DOHH2 (cell line): Measurements from ENCODE around the gene FAM53C.

Experiments
- H3F3A ChIP-seq: fragments of 200-600 bp; sonication (generic), shearing (Covaris generic); 2 replicates; pipeline ENCODE4 v1.6.0; 2016; ENCODE audit warnings: antibody characterized with exemption, mild to moderate bottlenecking; ENCODE audit not compliant: control insufficient read depth, insufficient read depth
- H3K27ac ChIP-seq: fragments of 200-600 bp; sonication (generic); 2 replicates; pipeline ENCODE4 v1.5.1; 2014; ENCODE audit warnings: low read depth, mild to moderate bottlenecking, low read length, moderate library complexity
- H3K27me3 ChIP-seq: fragments of 200-600 bp; sonication (generic); 2 replicates; pipeline ENCODE4 v1.6.1; 2014; ENCODE audit warnings: mild to moderate bottlenecking, low read length, mixed read lengths; ENCODE audit not compliant: control insufficient read depth
- H3K36me3 ChIP-seq: fragments of 200-600 bp; sonication (generic); 2 replicates; pipeline ENCODE4 v1.6.1; 2014; ENCODE audit warnings: mild to moderate bottlenecking, low read length, moderate library complexity, mixed read lengths; ENCODE audit not compliant: control insufficient read depth
- H3K4me1 ChIP-seq: fragments of 200-600 bp; sonication (generic); 2 replicates; pipeline ENCODE4 v1.6.1; 2014; ENCODE audit warnings: mild to moderate bottlenecking, low read length, mixed read lengths; ENCODE audit not compliant: control insufficient read depth
- H3K4me2 ChIP-seq: fragments of 200-600 bp; sonication (generic); 2 replicates; pipeline ENCODE4 v1.6.0; 2014; ENCODE audit warnings: mild to moderate bottlenecking, low read length, moderate library complexity
- H3K4me3 ChIP-seq: fragments of 200-600 bp; sonication (generic); 2 replicates; pipeline ENCODE4 v1.5.1; 2014; ENCODE audit warnings: mild to moderate bottlenecking, low read length, mixed read lengths
- H3K79me2 ChIP-seq: fragments of 200-600 bp; sonication (generic); 2 replicates; pipeline ENCODE4 v1.6.1; 2014; ENCODE audit warnings: mild to moderate bottlenecking, low read length, mixed read lengths; ENCODE audit not compliant: control insufficient read depth
- H3K9me2 ChIP-seq: fragments of 200-600 bp; sonication (generic); replicated peaks from 2 replicates; pipeline ENCODE4 v1.6.1; 2014; ENCODE audit warnings: mild to moderate bottlenecking, low read length, mixed read lengths; ENCODE audit not compliant: control insufficient read depth
- H3K9me3 ChIP-seq: fragments of 200-600 bp; sonication (generic); 2 replicates; pipeline ENCODE4 v1.6.1; 2014; ENCODE audit warnings: antibody characterized with exemption, low read length, mixed read lengths; ENCODE audit not compliant: control insufficient read depth, insufficient read depth
- H4K20me1 ChIP-seq: fragments of 200-600 bp; sonication (generic); 2 replicates; pipeline ENCODE4 v1.6.0; 2014; ENCODE audit warnings: low read depth, mild to moderate bottlenecking, antibody characterized with exemption, low read length, moderate library complexity; ENCODE audit not compliant: control insufficient read depth, insufficient read depth
- EZH2phosphoT487 ChIP-seq: fragments of 200-600 bp; sonication (generic); IDR thresholded peaks from 2 replicates; pipeline ENCODE4 v1.6.1; 2017; ENCODE audit warnings: borderline replicate concordance, mild to moderate bottlenecking, antibody characterized with exemption, low read length, moderate library complexity, mixed read lengths
- TF ChIP-seq, protein P1 (sequence below): fragments of 200-600 bp; sonication (generic); IDR thresholded peaks from one replicate; pipeline ENCODE4 v1.5.1; 2014; ENCODE audit warnings: antibody characterized with exemption, mild to moderate bottlenecking, low read depth, low read length; ENCODE audit not compliant: poor library complexity, severe bottlenecking

FAM53C gene

DNA sequence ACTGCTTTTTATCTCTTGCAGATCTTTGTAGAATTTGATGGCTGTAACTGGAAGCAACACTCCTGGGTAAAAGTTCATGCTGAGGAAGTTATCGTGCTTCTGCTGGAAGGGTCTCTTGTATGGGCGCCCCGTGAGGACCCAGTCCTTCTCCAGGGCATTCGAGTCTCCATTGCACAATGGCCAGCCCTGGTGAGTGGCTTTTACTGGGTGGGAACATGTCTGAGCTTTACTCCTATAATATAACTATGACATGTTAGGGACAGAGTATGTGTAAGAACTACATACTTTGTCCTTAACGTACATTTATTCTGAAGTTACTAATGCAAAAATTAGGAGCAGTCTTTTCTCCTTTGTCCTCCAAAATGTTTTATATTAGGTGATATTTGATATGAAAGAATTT lies 34.6 kb downstream of the FAM53C start:
- peaks cover 56% of the 10 kb centered on the region for H3K79me2 ChIP-seq

GRCh38 chr5:138382347-138382746 lies 44.3 kb downstream of the FAM53C start:
- H3K79me2 ChIP-seq: no peaks in the 10 kb centered on the region
- no peaks in the 10 kb centered on the region for H3K4me1 ChIP-seq
- no peaks in the 10 kb centered on the region for H3K27me3 ChIP-seq
- H3K4me2 ChIP-seq: no peak overlapping the region
- H4K20me1 ChIP-seq: no peaks in the 10 kb centered on the region
- no peak overlapping the region for H3K27ac ChIP-seq
- no peak for TF ChIP-seq EZH2phosphoT487
- no peak overlapping the region for H3K4me3 ChIP-seq
- no peaks in the 10 kb centered on the region for H3K9me2 ChIP-seq
- H3K36me3 ChIP-seq: peaks cover 73% of the 10 kb centered on the region
- H3F3A ChIP-seq: no peaks in the 10 kb centered on the region
- no peaks in the 10 kb centered on the region for H3K9me3 ChIP-seq

More for the DNA sequence above, 34.6 kb downstream of the FAM53C start:
- H3K4me2 ChIP-seq: no peak overlapping the region
- TF ChIP-seq EZH2phosphoT487: no peak
- H4K20me1 ChIP-seq: peaks cover 9% of the 10 kb centered on the region; the same call in 1 of the 2 replicates
- no peaks in the 10 kb centered on the region for H3K9me3 ChIP-seq
- no peak overlapping the region for H3K27ac ChIP-seq
- H3K4me3 ChIP-seq: no peak overlapping the region
- H3K27me3 ChIP-seq: no peaks in the 10 kb centered on the region
- no peaks in the 10 kb centered on the region for H3K9me2 ChIP-seq
- peaks cover 16% of the 10 kb centered on the region for H3K4me1 ChIP-seq
- H3F3A ChIP-seq: no peaks in the 10 kb centered on the region
- H3K36me3 ChIP-seq: peaks cover 35% of the 10 kb centered on the region

- TF ChIP-seq EZH2phosphoT487: no peak
- TF ChIP-seq, protein P1, sequence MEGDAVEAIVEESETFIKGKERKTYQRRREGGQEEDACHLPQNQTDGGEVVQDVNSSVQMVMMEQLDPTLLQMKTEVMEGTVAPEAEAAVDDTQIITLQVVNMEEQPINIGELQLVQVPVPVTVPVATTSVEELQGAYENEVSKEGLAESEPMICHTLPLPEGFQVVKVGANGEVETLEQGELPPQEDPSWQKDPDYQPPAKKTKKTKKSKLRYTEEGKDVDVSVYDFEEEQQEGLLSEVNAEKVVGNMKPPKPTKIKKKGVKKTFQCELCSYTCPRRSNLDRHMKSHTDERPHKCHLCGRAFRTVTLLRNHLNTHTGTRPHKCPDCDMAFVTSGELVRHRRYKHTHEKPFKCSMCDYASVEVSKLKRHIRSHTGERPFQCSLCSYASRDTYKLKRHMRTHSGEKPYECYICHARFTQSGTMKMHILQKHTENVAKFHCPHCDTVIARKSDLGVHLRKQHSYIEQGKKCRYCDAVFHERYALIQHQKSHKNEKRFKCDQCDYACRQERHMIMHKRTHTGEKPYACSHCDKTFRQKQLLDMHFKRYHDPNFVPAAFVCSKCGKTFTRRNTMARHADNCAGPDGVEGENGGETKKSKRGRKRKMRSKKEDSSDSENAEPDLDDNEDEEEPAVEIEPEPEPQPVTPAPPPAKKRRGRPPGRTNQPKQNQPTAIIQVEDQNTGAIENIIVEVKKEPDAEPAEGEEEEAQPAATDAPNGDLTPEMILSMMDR: no peak
- Histone ChIP-seq H3K9me2 (no peaks in the 10 kb centered on the region), H3K4me1 (no peaks in the 10 kb centered on the region), H3K9me3 (no peaks in the 10 kb centered on the region), H3K27me3 (no peaks in the 10 kb centered on the region), H3K4me3 (no peak overlapping the region), H3K4me2 (no peak overlapping the region), H4K20me1 (no peaks in the 10 kb centered on the region), H3K79me2 (no peaks in the 10 kb centered on the region), H3F3A (no peaks in the 10 kb centered on the region), H3K27ac (no peak overlapping the region), H3K36me3 (peaks cover 58% of the 10 kb centered on the region)
These were observed 47.6 kb downstream of the FAM53C start for GRCh38 chr5:138385660-138386059.

DNA sequence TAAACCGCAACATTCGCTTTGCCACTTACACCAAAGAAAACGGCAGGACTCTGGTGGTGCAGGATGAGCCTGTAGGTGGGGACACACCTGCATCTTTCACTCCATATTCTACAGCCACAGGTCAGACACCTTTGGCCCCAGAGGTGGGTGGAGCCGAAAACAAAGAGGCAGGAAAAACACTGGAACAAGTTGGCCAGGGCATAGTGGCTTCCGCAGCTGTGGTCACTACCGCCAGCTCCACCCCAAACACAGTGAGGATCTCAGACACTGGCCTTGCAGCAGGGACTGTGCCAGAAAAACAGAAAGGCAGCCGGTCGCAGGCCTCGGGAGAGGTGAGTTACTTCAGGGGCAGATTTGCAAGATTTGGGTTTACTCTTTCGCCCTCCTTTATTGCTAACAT lies 48.2 kb downstream of the FAM53C start:
- H3K4me1 ChIP-seq: no peaks in the 10 kb centered on the region
- no peaks in the 10 kb centered on the region for H3K79me2 ChIP-seq
- H3K9me2 ChIP-seq: no peaks in the 10 kb centered on the region
- H3K4me2 ChIP-seq: no peak overlapping the region
- TF ChIP-seq, protein P1: no peak
- TF ChIP-seq EZH2phosphoT487: no peak
- no peaks in the 10 kb centered on the region for H3K9me3 ChIP-seq
- H3K4me3 ChIP-seq: no peak overlapping the region
- H3K36me3 ChIP-seq: peaks cover 59% of the 10 kb centered on the region
- H4K20me1 ChIP-seq: no peaks in the 10 kb centered on the region
- H3K27ac ChIP-seq: no peak overlapping the region
- no peaks in the 10 kb centered on the region for H3K27me3 ChIP-seq
- H3F3A ChIP-seq: no peaks in the 10 kb centered on the region
